Measurements from ENCODE around the gene TRPM3.

DNA sequence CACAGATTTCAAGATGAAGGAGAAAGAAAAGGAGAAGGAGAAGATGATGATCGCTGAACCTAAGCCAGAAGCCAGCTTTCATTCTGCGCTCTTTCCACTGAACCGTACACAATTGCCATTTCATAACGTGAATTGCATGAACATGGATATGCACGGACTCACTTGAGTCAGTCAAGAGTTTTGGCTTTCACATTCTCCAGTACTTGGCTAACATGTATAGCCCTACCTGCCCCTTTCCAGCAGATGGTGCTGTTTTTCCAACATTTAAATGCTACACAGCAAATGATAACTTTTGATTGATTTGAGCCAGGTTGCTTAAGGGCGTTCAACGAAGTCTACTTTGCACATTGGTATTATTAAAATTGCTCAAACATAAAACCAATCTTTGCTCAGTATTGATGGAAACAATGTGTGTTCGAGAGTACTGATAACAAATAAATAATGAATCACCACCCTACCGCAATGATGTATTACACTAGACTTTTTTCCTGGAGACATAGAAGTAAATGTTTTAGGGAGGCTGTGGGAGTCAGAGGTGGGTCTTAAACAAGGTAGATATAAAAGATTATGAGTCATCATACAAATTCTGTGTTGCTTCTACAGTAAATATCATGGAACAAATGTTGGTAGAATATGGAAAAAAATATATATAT is 196.4 kb downstream of the TRPM3 start:
- no peak for TF ChIP-seq POLR2AphosphoS5 (IDR thresholded peaks at IDR 0.05)
- TF ChIP-seq, protein P1, sequence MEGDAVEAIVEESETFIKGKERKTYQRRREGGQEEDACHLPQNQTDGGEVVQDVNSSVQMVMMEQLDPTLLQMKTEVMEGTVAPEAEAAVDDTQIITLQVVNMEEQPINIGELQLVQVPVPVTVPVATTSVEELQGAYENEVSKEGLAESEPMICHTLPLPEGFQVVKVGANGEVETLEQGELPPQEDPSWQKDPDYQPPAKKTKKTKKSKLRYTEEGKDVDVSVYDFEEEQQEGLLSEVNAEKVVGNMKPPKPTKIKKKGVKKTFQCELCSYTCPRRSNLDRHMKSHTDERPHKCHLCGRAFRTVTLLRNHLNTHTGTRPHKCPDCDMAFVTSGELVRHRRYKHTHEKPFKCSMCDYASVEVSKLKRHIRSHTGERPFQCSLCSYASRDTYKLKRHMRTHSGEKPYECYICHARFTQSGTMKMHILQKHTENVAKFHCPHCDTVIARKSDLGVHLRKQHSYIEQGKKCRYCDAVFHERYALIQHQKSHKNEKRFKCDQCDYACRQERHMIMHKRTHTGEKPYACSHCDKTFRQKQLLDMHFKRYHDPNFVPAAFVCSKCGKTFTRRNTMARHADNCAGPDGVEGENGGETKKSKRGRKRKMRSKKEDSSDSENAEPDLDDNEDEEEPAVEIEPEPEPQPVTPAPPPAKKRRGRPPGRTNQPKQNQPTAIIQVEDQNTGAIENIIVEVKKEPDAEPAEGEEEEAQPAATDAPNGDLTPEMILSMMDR (IDR thresholded peaks at IDR 0.05 in 8 of 11, conservative IDR thresholded peaks at IDR 0.05 in 3 of 11), result peak; percentile 16 to 77 (median 67)

Data from spleen (tissue), 7 donors.